Activated CD4-positive, alpha-beta T cell treated with anti-CD3 and anti-CD28 coated beads, Interleukin-2, amount 50 U/mL, for 1 hour (primary cell): Measurements from ENCODE around the gene SAMD9.
A peak's percentile ranks its signal among the peaks of the same experiment; 100 is the strongest.
"Not testable (repeated sequence)": the region's sequence is repeated elsewhere in the genome, so short reads cannot be mapped to it uniquely, and the experiment has no call there.

Experiments used
- DNase-seq: peaks from one replicate; pipeline ENCODE4 v3.0.0-alpha.2; 2020

Gene SAMD9

DNA sequence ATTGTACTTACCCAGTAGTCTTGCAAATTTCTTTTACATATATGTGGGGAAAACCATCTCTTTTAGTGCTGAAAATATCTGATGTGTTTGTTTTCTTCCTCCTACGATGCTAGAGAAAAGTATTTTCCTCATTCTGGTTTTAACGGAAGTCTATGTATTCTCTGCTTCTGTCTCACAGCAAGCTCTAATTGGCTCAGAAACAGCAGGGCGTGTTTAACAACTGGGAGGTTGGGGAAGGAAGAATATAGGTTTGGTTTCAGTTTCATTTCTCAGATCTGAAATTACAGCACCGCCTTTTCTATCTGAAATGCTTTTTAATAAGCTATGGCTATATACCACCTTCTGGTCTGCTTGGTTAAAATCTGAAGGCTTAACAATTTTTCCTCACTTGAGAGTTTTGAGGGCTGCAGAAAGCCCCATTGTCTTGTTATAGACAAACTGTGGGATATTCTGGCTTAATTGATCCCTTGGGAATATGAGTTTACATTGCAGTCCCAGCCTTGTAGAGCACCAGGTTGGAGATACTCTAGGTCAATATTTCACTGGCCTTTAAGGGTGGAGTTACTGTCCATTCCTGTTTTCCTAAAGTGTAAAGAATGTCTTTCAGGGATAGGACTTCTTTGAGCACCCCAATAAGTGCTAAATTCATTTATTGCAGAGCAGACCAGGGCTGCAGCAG lies at the start of gene SAMD9:
Gene SAMD9, minus strand, starts transcription at position 128 of the 679 bp plus-strand sequence. CDS start 11,882 bp downstream, outside the sequence.
- peak; percentile 34 for DNase-seq

DNA sequence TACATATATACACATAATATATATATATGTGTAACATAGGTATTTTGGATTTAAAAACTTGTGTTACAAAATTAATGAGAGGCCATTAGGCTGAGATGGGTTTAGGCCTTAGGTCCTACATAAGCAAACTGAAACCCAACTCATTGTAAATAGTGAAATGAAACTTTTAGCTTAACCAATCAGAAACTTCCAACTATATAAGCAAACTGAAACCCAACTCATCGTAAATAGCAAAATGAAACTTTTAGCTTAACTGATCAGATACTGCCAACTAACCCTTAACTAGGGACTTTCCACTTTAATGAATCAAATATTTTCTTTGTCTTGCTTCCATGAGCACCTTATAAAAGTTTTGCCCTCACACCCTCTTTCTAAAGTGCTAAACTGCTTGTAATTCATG lies 47.7 kb upstream of the SAMD9 start:
- no peak for DNase-seq

DNA sequence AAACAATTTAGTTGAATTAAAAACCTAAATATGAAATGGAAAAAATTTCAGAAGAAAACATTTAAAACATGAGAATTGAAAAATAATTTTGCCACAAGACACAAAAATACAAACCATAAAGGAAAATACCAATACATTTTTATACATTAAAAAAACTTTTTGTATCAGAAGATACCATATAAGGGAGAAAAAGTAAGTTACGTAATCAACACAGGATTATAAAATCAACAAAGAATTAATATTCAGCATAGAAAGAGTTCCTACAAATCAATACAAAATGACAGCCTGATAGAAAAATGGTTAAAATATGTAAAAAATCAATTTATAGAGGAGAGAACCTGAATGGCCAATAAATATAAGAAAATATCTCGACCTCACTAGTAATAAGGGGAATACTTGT lies 47.0 kb upstream of the SAMD9 start:
- no peak for DNase-seq

DNA sequence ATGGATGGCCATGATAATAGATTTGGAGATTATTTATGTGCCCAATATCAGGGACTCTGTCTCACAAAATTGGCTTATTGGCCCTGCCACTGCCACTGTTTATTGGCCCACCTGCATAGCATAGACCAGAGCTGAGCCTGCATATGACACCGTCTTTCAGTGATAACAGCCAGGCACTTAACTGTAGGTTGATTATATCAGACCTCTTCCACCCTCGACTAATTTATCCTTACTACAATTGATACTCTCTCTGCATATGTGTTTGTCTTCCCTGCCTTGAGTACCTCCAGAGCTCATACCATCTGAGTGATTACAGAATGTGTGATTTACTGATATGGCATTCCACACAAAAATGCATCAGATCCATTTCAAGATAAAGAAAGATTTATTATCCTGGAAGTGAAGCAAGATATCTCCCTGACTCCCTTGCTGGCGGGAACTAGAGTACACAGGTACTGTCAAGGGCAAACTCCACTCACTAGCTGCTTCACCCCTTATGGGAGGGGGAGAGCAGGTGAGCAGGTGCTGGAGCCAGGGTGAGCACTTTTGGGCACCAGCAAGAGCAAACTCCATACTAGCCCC lies 43.5 kb upstream of the SAMD9 start:
- DNase-seq, result no peak

DNA sequence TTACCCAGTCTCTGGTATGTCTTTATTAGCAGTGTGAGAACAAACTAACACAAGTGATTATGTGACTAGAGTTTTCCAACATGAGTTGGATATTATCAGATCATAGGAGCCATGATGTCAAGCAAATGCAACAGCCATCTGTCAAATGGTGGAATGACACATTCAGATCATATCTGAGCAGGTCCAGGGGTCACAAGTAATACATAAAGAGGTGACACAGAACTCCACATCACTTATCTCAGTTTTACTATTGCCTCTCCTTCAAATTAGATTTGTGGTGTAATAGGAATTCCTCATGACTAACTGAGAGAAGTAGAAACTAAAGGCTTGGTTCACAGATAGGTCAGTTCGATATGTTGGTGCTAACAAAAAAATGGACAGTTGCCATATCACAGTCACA lies 42.6 kb upstream of the SAMD9 start:
- DNase-seq, result no peak

DNA sequence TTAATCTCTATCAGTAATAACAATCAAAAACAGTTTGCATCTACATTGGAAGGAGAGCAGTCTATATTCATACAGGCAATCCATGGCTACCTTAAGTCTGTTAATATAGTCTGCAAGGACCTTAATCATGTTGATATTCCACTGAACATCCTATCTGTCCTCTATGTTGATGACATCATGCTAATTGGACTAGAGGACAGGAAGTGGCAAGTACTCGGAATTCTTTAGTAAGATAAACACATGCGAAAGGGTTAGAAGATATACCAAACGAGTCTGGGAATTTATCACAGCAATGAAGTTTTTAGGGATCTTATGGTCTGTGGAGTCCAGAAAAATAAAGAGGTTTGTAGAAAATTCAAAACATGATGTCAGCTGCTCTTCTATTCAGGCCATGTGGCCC lies 41.7 kb upstream of the SAMD9 start:
- no peak for DNase-seq

DNA sequence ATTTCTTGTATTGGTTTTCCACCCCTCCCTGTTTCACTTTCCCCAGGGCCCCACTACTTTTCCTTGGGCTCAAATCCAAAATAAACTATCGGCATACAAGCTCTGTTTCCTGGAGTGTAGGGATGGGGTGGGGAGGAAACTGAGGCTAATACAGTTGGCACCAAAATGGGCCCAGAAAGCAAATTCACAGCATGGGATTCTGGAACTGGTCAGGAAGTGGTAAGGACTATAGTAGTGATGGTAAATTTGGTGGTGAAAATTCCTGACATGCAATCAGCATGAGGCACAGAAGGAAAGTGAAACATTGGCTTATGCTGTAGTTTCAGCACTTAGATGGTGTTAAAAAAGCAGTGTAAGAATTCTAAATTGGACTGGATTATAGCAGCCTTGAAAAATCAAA lies 39.1 kb upstream of the SAMD9 start:
- DNase-seq, result no peak

DNA sequence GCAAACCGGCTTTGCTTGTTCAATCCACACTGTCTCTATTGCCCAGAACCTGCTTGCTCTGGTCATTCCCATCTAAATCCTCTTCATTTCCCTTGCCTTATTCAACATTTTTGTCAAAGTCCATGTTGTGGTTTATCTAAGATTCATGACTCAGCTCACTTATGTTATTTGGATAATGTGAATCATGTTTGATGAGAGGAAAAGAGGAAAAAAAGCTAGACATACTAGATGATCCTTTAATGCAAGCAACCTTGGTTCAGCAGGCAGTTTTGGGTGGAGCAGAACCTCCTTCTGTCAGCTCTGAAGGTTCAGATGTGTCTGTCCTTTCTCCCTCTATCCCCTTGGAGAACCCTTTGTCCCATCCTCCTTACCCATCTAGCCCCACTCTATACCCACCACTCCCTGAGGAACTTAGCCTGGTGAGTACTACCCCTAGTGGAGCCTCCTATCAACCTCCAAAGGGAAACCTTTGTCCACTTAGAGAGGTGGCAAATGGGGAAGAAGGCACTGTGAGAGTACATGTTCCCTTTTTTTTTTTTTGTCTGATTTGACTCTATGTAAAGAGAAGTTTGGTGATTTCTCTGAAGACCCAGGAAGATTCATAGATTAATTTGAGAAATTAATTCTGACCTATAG lies 32.5 kb upstream of the SAMD9 start:
- DNase-seq, result no peak

DNA sequence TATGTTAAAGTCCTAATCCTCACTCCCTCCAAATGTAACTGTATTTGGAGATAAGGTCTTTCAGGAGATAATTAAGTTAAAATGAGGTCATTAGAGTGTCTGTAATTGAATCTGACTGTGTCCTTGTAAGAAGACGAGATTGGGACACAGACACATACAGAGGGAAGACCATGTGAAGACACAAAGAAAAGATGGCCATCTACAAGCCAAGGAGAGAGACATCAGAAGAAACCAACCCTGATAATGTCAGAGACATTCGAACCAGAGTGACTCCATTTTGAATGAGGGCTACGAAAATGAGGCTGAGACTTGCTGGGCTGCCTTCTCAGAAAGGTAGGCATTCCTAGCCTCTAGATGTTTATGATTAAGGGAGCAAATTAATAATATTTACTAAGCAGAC lies 30.9 kb upstream of the SAMD9 start:
- DNase-seq, result no peak

DNA sequence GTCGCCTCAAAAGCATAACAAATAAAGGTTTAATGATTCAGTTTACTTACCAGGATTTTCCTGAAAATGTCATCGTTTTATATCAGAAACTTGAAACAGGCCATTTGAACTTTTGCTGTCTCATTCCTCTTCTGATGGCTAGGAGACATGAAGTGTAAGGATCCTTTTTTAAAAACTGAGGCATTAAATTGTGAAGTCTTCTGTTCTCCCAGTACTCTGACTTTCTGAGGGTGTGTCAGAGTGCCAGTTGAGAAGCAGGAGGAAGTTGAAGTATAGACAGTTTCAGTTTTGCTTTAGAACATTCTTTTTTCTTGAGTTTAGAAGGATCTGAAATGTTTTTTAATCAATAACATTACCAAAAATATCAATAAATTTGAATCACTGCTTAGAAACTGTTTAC lies 30.4 kb upstream of the SAMD9 start, which contains the start of gene SAMD9L:
Gene SAMD9L, minus strand, starts transcription at position 242 of the 400 bp plus-strand sequence. CDS start 12,414 bp downstream, outside the sequence.
- no peak for DNase-seq

DNA sequence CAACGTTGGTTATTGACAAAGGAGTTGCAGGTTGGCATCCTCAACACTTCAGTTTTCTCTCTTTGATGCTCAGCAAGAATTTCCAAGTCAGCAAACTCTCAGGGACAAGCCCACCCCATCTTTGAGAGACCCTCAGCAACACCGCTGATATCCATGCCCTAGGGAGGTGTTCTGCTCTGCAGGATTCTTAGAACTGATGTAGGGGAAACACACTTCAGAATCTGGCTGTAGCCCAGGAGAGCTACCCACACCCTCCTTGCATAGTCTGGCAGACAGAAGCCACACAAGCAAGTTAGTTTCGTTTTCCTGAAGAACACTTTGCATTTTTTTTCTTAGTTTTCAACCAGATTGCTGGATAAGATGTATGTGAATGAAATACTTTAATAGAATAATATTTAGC lies 29.6 kb upstream of the SAMD9 start:
- DNase-seq, result peak; percentile 11

DNA sequence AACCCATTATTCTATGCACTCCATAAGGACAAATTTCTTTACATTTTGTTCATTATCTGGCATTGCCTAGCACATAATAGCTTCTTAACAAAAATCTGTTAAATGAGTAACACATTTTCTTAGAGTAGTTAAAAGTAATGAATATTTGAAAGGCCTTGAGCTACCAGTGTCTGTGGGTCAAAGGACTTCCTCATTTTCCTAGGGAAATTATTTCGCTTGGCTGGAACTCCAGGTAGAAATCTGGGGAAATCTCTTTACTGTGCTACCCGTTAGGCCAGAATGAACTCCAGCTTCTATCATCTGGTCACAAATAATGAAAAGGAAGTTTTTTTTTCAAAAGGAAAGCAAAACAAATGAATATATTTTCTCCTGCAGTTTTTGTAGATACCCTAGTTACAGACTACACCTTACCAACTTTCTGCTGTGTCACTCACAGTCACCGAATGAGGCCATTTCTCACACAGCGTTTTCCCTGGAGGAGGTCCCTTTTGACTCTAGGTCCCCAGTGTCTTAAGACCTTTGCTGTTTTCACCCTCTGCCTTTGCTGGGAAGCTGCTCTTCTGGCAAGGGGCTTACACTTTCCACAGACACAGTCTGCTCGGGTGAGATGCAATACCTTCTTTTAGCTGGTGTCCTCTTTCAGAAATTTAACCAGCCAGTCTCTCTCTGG lies 28.8 kb upstream of the SAMD9 start:
- DNase-seq, result no peak

DNA sequence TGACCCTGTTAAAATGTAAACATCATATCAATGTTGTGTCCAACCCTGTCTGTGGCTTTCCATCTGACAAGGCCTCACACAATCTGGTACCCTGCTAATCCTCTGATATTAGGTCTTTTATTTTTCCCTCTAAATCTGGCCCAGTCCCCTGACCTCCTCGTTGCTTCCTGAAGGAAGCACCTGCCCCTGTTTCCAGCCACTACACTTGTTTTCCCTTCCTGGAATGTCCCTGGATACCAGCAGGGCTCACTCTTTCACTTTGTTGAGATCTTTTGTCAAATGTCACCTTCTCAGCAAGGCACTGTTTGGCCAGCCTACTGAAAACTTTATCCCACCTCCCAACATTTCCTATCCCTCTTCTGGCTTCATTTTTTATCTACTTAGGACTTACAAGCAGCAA lies 28.3 kb upstream of the SAMD9 start:
- no peak for DNase-seq

DNA sequence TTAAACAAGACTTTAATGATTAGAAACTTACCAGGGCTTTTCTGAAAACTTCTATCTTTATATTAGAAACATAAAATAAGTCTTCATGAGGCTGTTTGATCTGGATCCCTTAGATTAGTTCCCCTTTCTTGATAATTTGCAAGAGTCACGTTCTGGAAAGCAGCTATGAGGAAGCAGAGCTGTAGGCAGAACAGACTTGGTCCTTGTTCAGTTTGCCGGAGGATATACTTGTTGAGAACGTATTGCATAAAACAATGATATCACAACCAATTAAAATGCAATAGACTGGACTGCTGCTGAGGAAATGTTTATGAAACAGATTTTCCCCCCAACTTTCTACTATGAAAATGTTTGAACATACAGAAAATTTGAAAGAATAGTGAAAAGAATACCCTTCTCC lies 27.6 kb upstream of the SAMD9 start:
- DNase-seq, result no peak

DNA sequence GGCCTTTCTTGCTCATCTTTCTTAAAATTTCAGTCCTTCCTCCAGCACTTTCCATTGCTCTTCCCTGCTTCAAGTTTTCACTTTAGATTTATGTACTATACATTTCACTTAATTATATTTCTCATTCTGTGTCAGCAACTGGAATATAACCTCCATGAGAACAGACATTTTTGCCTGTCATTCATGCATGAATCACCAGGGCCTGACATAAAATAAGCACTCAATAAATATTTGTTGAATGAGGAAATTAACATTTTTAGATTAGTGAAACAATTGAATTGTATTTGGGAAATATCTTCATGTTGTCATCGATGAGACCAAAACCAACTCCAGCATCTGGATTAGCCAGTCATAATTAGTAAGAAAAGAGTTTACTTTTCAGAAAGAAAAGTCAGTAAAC lies 24.3 kb upstream of the SAMD9 start:
- no peak for DNase-seq

DNA sequence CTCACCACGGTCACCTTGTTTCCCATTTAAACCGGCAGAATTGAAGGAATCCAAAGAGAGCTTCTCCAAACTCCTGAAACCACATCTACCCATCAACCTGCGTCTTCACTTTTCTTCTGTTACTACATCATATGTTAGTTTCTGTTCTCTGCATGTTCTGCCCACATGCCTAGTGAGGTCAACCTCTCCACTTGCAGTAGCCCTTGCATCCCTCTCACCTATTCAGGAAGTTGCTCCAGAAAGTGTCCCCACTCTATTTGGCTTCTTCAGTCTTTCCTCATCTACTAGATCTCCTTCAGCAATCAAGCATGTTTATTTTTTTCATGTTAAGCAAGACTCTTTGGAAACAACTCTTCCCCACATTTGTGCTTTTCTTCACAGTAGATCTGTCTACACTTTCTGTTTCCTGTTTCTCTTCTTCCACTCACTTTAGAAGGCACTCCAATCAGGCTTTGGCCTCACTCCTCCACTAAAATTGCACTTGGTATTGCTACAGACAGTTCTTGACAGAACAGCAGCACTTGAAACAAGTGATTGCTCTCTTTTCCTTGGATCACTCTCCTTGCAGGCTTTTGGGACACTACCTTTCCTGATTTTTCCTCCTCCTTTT lies 22.9 kb upstream of the SAMD9 start:
- no peak for DNase-seq

DNA sequence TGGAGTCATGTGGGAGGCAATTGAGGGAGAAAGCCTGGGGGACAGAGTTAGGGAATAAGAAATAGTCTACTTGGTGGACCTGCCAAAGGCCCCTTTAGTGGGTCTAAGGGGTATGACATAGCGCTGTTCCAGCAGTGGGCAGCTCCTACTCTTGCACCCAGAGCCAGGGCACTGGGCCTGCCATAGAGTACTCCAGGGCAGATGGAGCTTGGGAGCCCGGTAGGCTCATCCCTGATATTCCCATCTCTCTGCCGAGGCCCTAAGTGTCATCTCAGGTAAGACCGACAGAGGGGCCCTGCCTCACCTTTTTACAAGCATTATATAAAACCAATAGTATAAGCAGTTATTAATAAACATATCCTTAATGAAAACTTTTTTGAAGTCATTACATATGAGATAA lies 20.8 kb upstream of the SAMD9 start:
- DNase-seq, result no peak

DNA sequence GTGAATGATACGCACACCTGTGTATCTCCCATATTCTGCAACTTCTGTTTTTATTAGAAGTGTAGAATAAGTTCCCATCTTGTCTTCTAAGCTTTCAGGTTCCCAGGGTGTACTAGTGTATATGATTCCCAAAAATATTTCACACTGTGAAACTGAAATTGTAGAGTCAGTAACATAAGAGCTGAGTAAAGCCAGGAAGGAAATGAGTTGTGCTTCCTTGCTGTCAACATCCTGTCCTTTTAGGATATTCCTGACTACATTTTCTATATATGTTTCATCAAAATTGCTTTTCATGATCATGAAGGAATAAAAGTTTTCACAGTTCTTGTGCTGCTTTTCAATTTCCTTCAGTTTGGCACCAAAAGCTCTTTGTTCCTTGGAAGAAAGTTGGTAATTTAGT lies 15.2 kb upstream of the SAMD9 start:
- no peak for DNase-seq

DNA sequence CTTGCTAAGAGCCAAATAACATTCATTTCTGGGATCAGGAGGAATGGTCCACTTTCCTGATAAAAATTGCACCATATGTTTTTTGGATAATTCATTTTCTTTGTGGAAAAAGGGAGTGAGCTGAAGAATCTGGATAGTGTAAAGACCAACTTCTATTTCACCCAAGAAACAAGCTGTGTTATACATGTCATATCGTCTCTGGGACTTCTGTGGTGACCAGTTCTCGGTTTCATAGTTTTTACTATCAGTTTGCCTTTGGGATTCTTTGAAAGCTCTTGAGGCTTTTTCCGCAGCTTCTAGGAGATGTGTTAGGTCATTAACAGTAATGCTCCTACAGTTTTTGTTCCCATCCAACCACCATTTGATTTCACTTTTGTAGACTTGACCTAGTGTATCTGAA lies 14.4 kb upstream of the SAMD9 start:
- no peak for DNase-seq

DNA sequence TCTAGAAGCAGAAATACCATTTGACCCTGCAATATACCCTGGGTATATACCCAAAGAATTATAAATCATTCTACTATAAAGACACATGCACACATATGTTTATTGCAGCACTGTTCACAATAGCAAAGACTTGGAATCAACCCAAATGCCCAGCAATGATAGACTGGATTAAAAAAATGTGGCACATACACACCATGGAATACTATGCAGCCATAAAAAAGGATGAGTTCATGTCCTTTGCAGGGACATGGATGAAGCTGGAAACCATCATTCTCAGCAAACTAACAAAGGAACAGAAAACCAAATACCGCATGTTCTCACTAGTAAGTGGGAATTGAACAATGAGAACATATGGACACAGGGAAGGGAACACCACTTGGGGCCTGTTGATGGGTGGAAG lies 9.2 kb upstream of the SAMD9 start:
- DNase-seq, result not testable (repeated sequence)

DNA sequence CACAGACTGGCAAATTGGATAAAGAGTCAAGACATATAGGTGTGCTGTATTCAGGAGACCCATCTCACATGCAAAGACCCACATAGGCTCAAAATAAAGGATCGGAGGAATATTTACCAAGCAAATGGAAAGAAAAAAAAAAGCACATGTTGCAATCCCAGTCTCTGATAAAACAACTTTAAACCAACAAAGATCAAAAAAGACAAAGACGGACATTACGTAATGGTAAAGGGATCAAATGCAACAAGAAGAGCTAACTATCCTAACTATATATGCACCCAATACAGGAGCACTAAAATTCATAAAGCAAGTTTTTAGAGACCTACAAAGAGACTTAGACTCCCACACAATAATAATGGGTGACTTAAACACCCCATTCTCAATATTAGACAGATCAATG lies 5.8 kb upstream of the SAMD9 start:
- DNase-seq, result not testable (repeated sequence)

DNA sequence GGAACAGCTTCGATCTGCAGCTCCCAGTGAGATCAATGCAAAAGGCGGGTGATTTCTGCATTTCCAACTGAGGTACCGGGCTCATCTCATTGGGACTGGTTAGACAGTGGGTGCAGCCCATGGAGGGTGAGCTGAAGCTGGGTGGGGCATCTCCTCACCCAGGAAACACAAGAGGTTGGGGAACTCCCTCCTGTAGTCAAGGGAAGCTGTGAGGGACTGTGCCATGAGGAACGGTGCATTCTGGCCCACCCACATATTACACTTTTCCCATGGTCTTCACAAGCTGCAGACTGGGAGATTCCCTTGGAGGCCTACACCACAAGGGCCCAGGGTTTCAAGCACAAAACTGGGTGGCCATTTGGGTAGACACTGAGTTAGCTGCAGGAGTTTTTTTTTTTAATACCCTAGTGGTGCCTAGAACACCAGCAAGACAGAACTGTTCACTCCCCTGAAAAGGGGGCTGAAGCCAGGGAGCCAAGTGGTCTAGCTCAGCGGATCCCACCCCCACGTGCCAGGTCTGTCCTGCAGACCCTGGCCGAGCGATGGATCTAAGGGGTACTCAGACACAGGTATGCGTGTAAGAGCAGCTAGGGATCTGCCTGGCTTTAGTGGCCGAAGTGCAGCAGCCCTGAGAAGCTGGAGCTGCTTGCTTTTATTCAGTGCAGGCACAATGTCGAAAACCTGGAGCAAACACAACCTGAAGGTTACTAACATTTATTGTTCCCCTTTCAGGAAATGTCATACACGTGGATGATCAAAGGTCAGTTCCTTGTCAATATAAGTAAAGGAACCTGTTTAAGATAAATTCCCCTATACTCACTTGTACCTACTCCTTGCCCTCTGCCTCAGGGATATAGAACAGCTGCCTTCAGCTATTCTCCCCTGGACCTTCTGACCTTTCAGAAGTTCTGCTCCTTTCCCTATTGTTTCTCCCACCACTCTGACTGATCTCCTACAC lies 3.1 kb upstream of the SAMD9 start:
- DNase-seq, result no peak
